Kidney (tissue), 14 donors: ENCODE results near the gene SLX9. TPM values are rescaled to one million over a fixed set of nuclear protein-coding genes. Genes with fewer than 3 reads are reported as not detected.

Experiments
- DNase-seq, 5 donors: peaks; one replicate each; pipeline ENCODE4 v3.0.0-alpha.2; 2013 to 2020
- FAIRE-seq: peaks from 2 replicates; lab custom pipeline; 2012; peaks lifted over from hg19 to GRCh38; lab: Jason Lieb, UNC
- H3K27ac ChIP-seq, 2 donors: one replicate each; pipeline ENCODE4 v1.7.0; 2013; ENCODE audit warnings: low read depth in 2 of 2, low read length in 2 of 2, inconsistent platforms in 1 of 2
- H3K27me3 ChIP-seq: one replicate; pipeline ENCODE4 v1.7.1; 2013; ENCODE audit warnings: low read length, inconsistent platforms; ENCODE audit not compliant: control insufficient read depth, insufficient read depth
- H3K36me3 ChIP-seq, 3 donors: one replicate each; pipeline versions ENCODE4 v1.7.0 to v1.7.1; 2013; ENCODE audit warnings: low read length in 3 of 3, control low read depth in 1 of 3, inconsistent platforms in 1 of 3; ENCODE audit not compliant: insufficient read depth in 3 of 3, control insufficient read depth in 2 of 3
- H3K4me1 ChIP-seq, 3 donors: one replicate each; pipeline versions ENCODE4 v1.7.0 to v1.7.1; 2013; ENCODE audit warnings: low read length in 3 of 3, inconsistent platforms in 1 of 3, low read depth in 1 of 3; ENCODE audit not compliant: control insufficient read depth in 2 of 3, insufficient read depth in 2 of 3
- H3K4me3 ChIP-seq, 3 donors: one replicate each; pipeline versions ENCODE4 v1.7.0 to v1.8.1; 2013; ENCODE audit warnings: low read length in 3 of 3, control low read depth in 1 of 3, inconsistent platforms in 1 of 3
- H3K9ac ChIP-seq, 3 donors: one replicate each; pipeline versions ENCODE4 v1.7.0 to v1.7.1; 2013; ENCODE audit warnings: low read length in 3 of 3, control low read depth in 1 of 3, inconsistent platforms in 1 of 3
- H3K9me3 ChIP-seq, 3 donors: one replicate each; pipeline versions ENCODE4 v1.7.0 to v1.7.1; 2013; ENCODE audit warnings: low read length in 3 of 3, control low read depth in 1 of 3, inconsistent platforms in 1 of 3; ENCODE audit not compliant: control insufficient read depth in 2 of 3, insufficient read depth in 1 of 3
- intact Hi-C: fragments of 100-400 bp; cut with DNase I; formaldehyde crosslinking; loops from one replicate; pipeline ENCODE4 v1.11.1; 2022
- polyA plus RNA-seq: library from polyadenylated mRNA; stranded (reverse); fragments of 350-450 nt; fragmentation: Illumina TruSeq; extraction: RNeasy Lipid Tissue Mini Kit (QIAGEN cat#74804); gene quantifications from one replicate; pipeline ENCODE4 v1.2.3, GENCODE V29; 2014; ENCODE audit warnings: low read depth, low replicate concordance; ENCODE audit not compliant: insufficient read depth
- total RNA-seq: library from RNA; stranded (reverse); fragmentation: NEBNext Ultra II Directional; extraction: Animal tissue kit (Norgen Biotek cat#: 25700); gene quantifications from one replicate; pipeline ENCODE4 v1.2.1, GENCODE V29; 2021
- TF ChIP-seq, protein P1 (sequence below): IDR thresholded peaks from 3 replicates; pipeline ENCODE4 v1.5.1; 2012; ENCODE audit warnings: mild to moderate bottlenecking, moderate library complexity, borderline replicate concordance; ENCODE audit not compliant: insufficient read depth; ENCODE audit errors: extremely low read depth
- donor health status: control.
- donor health status: control.
- donor health status: control.
- donor health status: control.
- donor health status: control.
- donor health status: DM: yes; HTN: yes; CAD: no.
- donor health status: Normal renal cell carcinoma (clear cell type).

Gene SLX9
- total and polyA plus RNA-seq, 2 donors from 2014 or later = 27.1 to 35.1 TPM

- Histone ChIP-seq H3K27ac (no peak overlapping the region), H3K9ac (no peak overlapping the region), H3K36me3 (no peaks in the 10 kb centered on the region), H3K9me3 (no peaks in the 10 kb centered on the region), H3K4me3 (peak overlapping the region in 1 of 3 donors; percentile 35), H3K27me3 (peaks cover 4% of the 10 kb centered on the region), H3K4me1 (peaks cover 0 to 13% (median 0%) of the 10 kb centered on the region in 3 donors)
- intact Hi-C loops = no loop called here
- TF ChIP-seq, protein P1, sequence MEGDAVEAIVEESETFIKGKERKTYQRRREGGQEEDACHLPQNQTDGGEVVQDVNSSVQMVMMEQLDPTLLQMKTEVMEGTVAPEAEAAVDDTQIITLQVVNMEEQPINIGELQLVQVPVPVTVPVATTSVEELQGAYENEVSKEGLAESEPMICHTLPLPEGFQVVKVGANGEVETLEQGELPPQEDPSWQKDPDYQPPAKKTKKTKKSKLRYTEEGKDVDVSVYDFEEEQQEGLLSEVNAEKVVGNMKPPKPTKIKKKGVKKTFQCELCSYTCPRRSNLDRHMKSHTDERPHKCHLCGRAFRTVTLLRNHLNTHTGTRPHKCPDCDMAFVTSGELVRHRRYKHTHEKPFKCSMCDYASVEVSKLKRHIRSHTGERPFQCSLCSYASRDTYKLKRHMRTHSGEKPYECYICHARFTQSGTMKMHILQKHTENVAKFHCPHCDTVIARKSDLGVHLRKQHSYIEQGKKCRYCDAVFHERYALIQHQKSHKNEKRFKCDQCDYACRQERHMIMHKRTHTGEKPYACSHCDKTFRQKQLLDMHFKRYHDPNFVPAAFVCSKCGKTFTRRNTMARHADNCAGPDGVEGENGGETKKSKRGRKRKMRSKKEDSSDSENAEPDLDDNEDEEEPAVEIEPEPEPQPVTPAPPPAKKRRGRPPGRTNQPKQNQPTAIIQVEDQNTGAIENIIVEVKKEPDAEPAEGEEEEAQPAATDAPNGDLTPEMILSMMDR = no peak
- FAIRE-seq (no peak), DNase-seq (peak in 1 of 5 donors; percentile 81)
Observed at GRCh38 chr21:44931501-44932407, 8.1 kb upstream of the SLX9 start.

DNA sequence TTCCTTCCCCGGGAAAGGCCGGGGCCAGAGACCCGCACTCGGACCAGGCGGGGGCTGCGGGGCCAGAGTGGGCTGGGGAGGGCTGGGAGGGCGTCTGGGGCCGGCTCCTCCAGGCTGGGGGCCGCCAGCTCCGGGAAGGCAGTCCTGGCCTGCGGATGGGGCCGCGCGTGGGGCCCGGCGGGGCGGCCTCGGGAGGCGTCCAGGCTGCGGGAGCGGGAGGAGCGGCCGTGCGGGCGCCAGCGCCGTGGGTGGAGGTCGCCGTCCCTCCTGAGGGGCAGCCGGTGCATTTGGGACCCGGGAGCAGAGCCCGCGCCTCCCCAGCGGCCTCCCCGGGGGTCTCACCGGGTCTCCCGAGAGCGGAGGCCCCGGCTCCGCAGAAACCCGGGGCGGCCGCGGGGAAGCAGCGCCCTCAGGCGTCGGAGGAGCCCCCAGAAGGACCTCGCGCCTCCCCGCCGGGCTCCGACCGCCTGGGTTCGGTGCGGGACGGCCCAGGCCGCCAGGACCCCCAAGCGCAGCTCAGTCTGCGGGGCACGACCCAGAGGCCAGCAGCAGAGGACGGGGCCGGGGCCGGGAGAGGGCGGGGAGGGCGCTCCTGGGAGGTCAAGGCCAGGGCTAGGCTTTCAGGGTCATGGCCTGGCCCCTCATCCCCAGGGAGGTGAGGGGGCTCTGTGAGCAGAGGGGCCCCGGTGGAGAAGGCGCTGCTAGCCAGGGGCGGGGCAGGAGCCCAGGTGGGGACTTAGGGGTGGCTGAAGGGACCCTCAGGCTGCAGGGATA lies 7.2 kb upstream of the SLX9 start:
- H3K9me3 ChIP-seq = no peaks in the 10 kb centered on the region
- FAIRE-seq (no peak), DNase-seq (peak in 3 of 5 donors; percentile 32 to 86 (median 62))
- no peak overlapping the region for H3K4me3 ChIP-seq
- peaks cover 4% of the 10 kb centered on the region for H3K27me3 ChIP-seq
- H3K9ac ChIP-seq = no peak overlapping the region
- H3K4me1 ChIP-seq = peaks cover 0 to 12% (median 0%) of the 10 kb centered on the region in 3 donors
- no peaks in the 10 kb centered on the region for H3K36me3 ChIP-seq
- TF ChIP-seq, protein P1 = peak; percentile 53
- no peak overlapping the region for H3K27ac ChIP-seq
- intact Hi-C loops = no loop called here

DNA sequence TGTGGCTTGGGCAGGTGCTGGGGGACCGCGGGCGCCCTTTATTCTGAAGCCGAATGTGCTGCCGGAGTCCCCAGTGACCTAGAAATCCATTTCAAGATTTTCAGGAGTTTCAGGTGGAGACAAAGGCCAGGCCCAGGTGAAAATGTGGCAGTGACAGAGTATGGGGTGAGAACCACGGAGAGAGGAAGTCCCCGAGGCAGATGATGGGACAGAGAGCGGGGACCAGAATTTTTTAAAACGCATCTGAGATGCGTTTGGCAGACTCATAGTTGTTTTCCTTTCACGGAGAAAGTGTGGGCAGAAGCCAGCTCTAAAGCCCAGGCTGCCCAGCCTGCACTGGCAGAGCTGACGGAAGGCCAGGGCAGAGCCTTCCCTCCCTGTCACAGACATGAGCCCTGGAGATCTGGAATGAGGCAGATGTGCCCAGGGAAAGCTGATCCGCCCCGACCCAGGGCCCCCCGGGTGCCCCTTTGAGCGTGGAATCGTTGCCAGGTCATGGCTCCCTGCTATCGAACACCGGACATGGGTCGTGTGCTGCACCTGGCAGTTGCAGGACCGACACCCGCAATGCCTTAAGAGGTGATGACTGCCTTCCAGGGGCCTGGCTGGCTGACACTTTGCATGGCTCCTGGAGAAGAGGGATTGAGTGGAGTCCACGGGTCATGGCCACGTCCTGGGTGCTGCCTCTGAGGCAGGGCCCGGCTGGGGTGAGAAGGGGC lies 6.5 kb upstream of the SLX9 start:
- no peak overlapping the region for H3K4me3 ChIP-seq
- no peaks in the 10 kb centered on the region for H3K36me3 ChIP-seq
- FAIRE-seq (no peak), DNase-seq (peak in 1 of 5 donors; percentile 62)
- peaks cover 0 to 10% (median 0%) of the 10 kb centered on the region in 3 donors for H3K4me1 ChIP-seq
- H3K27me3 ChIP-seq = peaks cover 4% of the 10 kb centered on the region
- intact Hi-C loops = no loop called here
- no peak overlapping the region for H3K27ac ChIP-seq
- TF ChIP-seq, protein P1 = no peak
- H3K9me3 ChIP-seq = no peaks in the 10 kb centered on the region
- no peak overlapping the region for H3K9ac ChIP-seq
